Measurements from ENCODE around the gene DGCR6L.
A peak's percentile ranks its signal among the peaks of the same experiment; 100 is the strongest.
"Not testable (repeated sequence)": the region's sequence is repeated elsewhere in the genome, so short reads cannot be mapped to it uniquely, and the experiment has no call there.

Gene DGCR6L

DNA sequence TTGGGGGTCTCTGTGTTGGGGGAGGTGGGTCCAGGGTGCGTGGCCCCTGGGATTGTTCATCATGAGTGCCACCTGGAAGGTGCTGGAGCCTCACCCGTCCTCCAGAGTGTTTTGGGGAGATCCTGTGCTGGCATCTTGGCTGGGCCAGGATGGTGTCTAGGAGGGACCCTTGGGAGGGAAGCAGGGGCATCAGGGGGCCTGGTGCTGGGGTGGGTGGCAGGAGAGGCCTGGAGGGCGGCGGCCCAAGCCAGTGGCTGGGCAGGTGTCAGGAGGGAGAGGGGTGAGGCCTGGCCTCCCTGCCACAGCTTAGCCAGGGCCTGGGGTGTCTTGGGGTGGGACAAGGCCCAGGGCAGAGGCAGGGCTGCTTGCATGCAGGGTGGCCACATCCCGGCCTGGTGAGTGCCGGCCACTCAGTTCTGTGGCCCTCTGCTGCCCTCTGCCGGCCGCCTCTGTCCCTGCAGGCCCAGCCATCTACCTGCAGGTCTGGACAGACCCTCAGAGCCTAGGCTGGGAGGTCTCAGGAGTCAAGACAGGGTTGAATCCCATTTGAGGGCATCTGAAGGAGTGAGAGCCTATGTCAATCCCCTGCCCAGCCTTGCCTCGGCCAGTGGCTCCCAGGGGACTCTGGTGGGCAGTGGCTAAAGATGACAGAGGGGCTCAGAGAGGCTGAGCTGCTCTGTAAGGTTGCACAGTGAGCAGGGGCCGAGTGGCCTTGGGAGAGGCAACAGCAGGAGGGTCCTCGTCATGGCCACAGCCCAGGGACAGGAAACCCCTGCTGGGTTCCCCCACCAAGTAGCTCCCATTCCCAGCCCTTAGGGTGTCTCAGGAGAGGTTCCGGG is 34.2 kb downstream of the DGCR6L start:
- H3K4me1 Mint-ChIP-seq, H3K9me3 Mint-ChIP-seq, H3K4me3 Mint-ChIP-seq, H3K36me3 Mint-ChIP-seq, H3K27ac Mint-ChIP-seq, H3K27me3 Mint-ChIP-seq: not testable (repeated sequence)
- DNase-seq (ENCODE audit: low spot score in 2 of 2) = peak; percentile 86 to 93
- peak; percentile 87 for ATAC-seq (ENCODE audit: low read depth)

DNA sequence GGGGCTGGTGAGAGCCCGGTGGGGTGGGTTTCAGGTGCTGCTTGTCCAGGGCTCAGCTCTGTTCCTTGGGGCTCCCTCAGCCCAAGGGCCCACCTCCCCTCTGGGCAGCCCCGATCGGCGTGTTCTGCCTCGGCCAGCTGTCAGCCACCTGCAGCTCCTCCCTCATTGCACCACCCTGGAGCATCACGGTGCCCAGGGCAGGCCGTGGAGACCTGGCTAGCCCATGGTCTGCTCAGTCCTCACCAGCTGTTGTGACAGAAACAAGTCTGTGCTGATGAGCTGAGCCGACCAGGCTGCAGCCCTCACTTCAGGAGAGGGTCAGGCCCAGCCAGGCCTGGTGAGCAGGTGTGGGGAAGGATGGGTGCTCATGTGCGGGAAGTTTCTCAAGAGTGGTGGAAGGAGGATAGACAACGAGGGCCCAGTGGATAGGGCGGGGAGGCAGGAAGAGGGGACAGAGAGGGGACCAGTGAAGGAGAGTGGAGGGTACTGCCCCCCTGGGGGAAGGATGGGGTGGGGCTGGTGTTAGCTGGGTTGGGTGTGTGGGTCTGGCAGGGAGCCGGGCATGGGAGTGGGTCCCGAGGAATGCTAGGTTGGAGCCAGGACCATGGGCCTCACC is 35.3 kb downstream of the DGCR6L start:
- Mint-ChIP-seq H3K27ac (no peak overlapping the region), H3K36me3 (no peaks in the 10 kb centered on the region), H3K4me3 (no peak overlapping the region), H3K9me3 (no peaks in the 10 kb centered on the region), H3K4me1 (peaks cover 5% of the 10 kb centered on the region), H3K27me3 (peaks cover 8% of the 10 kb centered on the region)
- ATAC-seq (ENCODE audit: low read depth) (no peak), DNase-seq (ENCODE audit: low spot score in 2 of 2) (no peak)

DNA sequence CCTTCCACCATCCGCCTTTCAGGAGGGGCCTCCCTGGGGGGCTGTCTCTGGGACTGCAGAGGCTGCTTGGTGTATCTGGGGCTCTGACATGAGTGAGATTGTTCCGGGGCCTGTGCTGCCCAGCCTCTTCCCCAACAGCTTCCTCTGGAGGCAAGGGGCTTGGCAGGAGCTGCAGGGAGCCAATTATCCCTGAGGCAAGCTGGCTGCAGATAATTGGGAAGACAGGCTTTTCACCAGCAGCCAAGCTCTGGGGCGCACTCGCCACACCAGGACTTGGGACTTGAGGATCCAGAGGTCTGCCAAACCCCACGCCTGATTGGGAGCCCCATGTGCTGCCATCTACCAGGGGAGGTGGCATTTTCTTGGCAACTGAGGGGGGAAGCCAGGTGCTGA is 36.2 kb downstream of the DGCR6L start:
- no peak for ATAC-seq (ENCODE audit: low read depth)
- Mint-ChIP-seq H3K4me1 (peaks cover 5% of the 10 kb centered on the region), H3K36me3 (no peaks in the 10 kb centered on the region), H3K9me3 (no peaks in the 10 kb centered on the region), H3K27ac (no peak overlapping the region), H3K4me3 (no peak overlapping the region), H3K27me3 (peaks cover 8% of the 10 kb centered on the region)
- no peak for DNase-seq (ENCODE audit: low spot score in 2 of 2)

DNA sequence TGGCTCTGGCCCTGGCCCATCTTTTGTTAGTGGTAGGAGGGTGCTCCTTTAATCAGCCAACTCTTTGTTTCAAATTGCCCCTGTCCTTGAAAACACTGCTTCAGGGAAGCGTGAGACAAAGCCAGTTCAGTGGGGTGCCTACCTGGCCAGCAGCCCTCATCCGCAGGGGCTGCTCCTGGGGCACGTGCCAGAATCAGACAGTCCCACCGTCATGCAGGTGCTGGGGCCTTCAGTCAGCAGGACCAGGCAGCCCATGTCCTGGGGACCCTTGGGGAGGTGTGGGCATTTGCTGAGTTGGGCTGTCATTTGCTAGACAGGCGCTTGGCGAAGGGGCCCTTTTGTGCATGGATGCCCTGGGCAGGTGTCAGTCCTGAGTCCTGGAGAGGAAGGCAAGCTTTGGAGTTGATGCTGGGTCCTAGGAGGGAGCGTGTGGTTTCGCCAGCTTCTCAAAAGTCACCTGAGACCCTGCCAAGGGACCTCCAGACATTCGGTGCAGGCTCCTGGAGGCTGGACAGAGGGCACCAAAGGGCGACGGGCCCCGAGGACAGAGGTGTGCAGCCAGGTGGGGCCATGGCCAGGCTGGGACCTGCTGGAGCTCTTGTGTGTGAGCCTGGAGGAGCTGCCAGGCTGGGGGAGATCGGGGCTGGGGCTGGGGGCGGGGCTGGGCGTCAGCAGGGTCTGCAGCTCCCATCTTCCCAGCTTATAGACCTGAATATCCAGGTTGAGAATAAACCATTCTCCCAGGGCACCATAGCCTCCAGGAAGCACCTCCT is 36.8 kb downstream of the DGCR6L start:
- Mint-ChIP-seq H3K4me1 (peaks cover 5% of the 10 kb centered on the region), H3K9me3 (no peaks in the 10 kb centered on the region), H3K36me3 (no peaks in the 10 kb centered on the region), H3K4me3 (no peak overlapping the region), H3K27ac (no peak overlapping the region), H3K27me3 (peaks cover 8% of the 10 kb centered on the region)
- ATAC-seq (ENCODE audit: low read depth) (no peak), DNase-seq (ENCODE audit: low spot score in 2 of 2) (no peak)

- Mint-ChIP-seq H3K9me3 (no peaks in the 10 kb centered on the region), H3K36me3 (no peaks in the 10 kb centered on the region), H3K4me1 (peaks cover 3% of the 10 kb centered on the region), H3K27ac (no peak overlapping the region), H3K27me3 (peaks cover 6% of the 10 kb centered on the region), H3K4me3 (no peak overlapping the region)
- ATAC-seq (ENCODE audit: low read depth) (no peak), DNase-seq (ENCODE audit: low spot score in 2 of 2) (no peak)
Measured at GRCh38 chr22:20281891-20282290, 38.0 kb downstream of the DGCR6L start.

- H3K36me3 Mint-ChIP-seq; ATAC-seq (ENCODE audit: low read depth); H3K9me3 Mint-ChIP-seq; H3K27me3 Mint-ChIP-seq; DNase-seq (ENCODE audit: low spot score in 2 of 2); H3K27ac Mint-ChIP-seq; H3K4me1 Mint-ChIP-seq; H3K4me3 Mint-ChIP-seq: not testable (repeated sequence)
Measured at GRCh38 chr22:20281473-20281872, 38.4 kb downstream of the DGCR6L start.

DNA sequence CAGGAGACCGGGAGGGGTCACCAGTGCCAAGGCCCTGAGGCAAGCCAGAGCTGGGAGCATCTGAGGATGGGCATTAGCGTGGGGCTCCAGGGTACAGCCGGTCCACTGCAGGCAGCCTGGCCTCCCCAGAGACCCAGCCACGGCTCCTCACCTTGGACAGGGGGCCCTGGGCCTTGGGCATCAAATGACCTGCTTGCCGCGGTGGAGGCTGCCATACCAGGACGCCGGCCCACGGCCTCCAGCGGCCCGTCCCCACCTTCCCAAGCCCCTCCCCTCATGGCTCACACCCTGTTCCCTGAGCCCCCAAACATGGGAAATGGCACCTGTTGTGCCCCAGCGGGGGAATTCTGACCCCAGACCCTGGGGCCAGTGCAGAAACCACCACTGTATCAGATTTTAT is 39.0 kb downstream of the DGCR6L start:
- Mint-ChIP-seq H3K4me3 (no peak overlapping the region), H3K27me3 (peaks cover 7% of the 10 kb centered on the region), H3K4me1 (no peaks in the 10 kb centered on the region), H3K27ac (no peak overlapping the region), H3K36me3 (no peaks in the 10 kb centered on the region), H3K9me3 (no peaks in the 10 kb centered on the region)
- DNase-seq (ENCODE audit: low spot score in 2 of 2) = no peak
- ATAC-seq (ENCODE audit: low read depth) = no peak

- not testable (repeated sequence) for H3K9me3 Mint-ChIP-seq; DNase-seq (ENCODE audit: low spot score in 2 of 2); H3K4me3 Mint-ChIP-seq; H3K36me3 Mint-ChIP-seq; ATAC-seq (ENCODE audit: low read depth); H3K27me3 Mint-ChIP-seq; H3K27ac Mint-ChIP-seq; H3K4me1 Mint-ChIP-seq
Measured at GRCh38 chr22:20280163-20280562, 39.7 kb downstream of the DGCR6L start.

GRCh38 chr22:20279662-20280134 is 40.2 kb downstream of the DGCR6L start:
- H3K27ac Mint-ChIP-seq = no peak overlapping the region
- no peaks in the 10 kb centered on the region for H3K9me3 Mint-ChIP-seq
- ATAC-seq (ENCODE audit: low read depth) (no peak), DNase-seq (ENCODE audit: low spot score in 2 of 2) (no peak)
- no peak overlapping the region for H3K4me3 Mint-ChIP-seq
- no peaks in the 10 kb centered on the region for H3K36me3 Mint-ChIP-seq
- peaks cover 7% of the 10 kb centered on the region for H3K27me3 Mint-ChIP-seq
- no peaks in the 10 kb centered on the region for H3K4me1 Mint-ChIP-seq

GRCh38 chr22:20278726-20279490 is 41.0 kb downstream of the DGCR6L start:
- not testable (repeated sequence) for H3K36me3 Mint-ChIP-seq; H3K27ac Mint-ChIP-seq; H3K4me3 Mint-ChIP-seq; ATAC-seq (ENCODE audit: low read depth); DNase-seq (ENCODE audit: low spot score in 2 of 2); H3K27me3 Mint-ChIP-seq; H3K9me3 Mint-ChIP-seq; H3K4me1 Mint-ChIP-seq

DNA sequence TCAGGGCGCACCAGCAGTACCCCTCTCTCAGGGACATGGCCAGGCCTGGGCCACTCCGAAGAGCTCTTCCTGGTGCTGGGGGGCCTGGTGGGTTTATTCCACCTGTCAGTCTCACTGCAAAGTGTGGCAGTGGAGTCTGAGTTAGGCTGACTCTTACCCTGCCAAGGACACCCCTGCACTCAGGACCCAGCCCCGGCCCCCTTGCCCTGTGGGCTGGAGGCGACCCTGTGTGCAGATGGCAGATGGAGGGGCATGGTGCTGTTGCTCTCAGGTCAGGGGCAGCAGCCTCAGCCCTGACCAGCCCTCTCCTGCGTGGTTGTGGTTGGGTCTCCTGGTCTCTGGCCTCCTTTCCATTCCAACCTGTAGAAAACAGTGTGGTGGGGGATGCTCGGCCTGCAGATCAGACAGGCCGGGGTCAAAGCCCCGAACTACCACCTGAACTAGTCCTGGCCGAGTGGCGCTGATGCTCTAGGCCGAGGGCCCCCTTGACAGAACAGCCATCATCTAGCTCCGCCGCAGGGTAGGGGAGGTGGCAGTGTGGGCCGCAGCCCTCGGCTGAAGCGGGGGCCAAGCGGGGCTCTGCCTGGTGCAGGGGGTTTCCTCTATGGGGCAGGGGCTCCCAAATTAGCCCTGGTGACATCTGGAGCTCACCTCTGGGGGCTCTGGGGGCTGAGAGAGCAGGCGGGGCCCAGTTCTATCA is 41.8 kb downstream of the DGCR6L start:
- DNase-seq (ENCODE audit: low spot score in 2 of 2); H3K27me3 Mint-ChIP-seq; H3K9me3 Mint-ChIP-seq; H3K36me3 Mint-ChIP-seq; H3K4me3 Mint-ChIP-seq; H3K27ac Mint-ChIP-seq; ATAC-seq (ENCODE audit: low read depth); H3K4me1 Mint-ChIP-seq: not testable (repeated sequence)

DNA sequence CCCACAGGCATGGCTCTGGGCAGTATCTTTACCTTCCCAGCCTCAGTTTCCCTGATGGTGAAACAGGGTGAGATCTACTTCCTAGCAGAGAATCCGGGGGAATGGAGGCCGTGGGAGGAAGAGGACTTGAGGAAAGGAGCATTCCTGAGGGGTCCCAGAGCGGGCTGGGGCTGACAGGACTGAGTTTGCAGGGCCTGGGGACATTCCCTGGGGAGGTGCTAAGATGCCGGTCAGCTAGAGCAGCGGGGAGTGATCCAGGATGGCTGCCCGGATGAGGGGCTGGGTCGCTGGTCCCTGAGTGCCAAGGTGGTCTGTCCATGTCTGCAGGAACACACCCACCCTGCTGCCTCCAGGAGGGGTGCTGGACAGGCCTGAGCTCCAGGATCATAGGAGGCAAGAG is 43.4 kb downstream of the DGCR6L start:
- Mint-ChIP-seq H3K4me1 (no peaks in the 10 kb centered on the region), H3K9me3 (no peaks in the 10 kb centered on the region), H3K36me3 (no peaks in the 10 kb centered on the region), H3K4me3 (no peak overlapping the region), H3K27me3 (peaks cover 7% of the 10 kb centered on the region), H3K27ac (no peak overlapping the region)
- ATAC-seq (ENCODE audit: low read depth) (no peak), DNase-seq (ENCODE audit: low spot score in 2 of 2) (no peak)

DNA sequence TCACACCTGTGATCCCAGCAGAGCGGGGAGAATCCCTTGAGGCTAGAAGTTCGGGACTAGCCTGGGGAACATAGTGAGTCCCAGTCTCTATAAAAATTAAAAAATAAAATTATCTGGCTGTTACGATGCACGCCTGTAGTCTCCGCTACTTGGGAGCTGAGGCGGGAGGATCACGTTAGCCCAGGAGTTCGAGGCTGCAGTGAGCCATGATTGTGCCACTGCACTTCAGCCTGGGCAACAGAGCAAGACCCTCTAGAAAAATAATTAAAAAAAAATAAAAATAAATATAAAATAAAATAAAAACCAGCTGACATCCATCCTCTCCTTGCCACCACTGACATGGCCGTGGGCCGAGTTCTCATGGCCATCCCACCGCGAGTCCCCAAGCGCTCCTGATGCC is 44.0 kb downstream of the DGCR6L start:
- no peaks in the 10 kb centered on the region for H3K36me3 Mint-ChIP-seq
- ATAC-seq (ENCODE audit: low read depth) (no peak), DNase-seq (ENCODE audit: low spot score in 2 of 2) (no peak)
- no peaks in the 10 kb centered on the region for H3K9me3 Mint-ChIP-seq
- H3K27ac Mint-ChIP-seq = no peak overlapping the region
- H3K4me3 Mint-ChIP-seq = no peak overlapping the region
- no peaks in the 10 kb centered on the region for H3K4me1 Mint-ChIP-seq
- H3K27me3 Mint-ChIP-seq = peaks cover 7% of the 10 kb centered on the region

All from memory B cell (primary cell).